Measurements from ENCODE around the gene TMCC1.
"Not testable (repeated sequence)": the region's sequence is repeated elsewhere in the genome, so short reads cannot be mapped to it uniquely, and the experiment has no call there.

TMCC1 gene

GRCh38 chr3:129687586-129688125 is 205.9 kb downstream of the TMCC1 start:
- TF ChIP-seq CTCF (IDR thresholded peaks at IDR 0.05) (no peak), ZFX (IDR thresholded peaks at IDR 0.05; ENCODE audit: borderline replicate concordance) (no peak)
- H3K27ac ChIP-seq: peak overlapping the region; percentile 45

GRCh38 chr3:129686941-129687340 is 206.6 kb downstream of the TMCC1 start:
- TF ChIP-seq ZFX (IDR thresholded peaks at IDR 0.05; ENCODE audit: borderline replicate concordance): no peak
- no peak for TF ChIP-seq CTCF (IDR thresholded peaks at IDR 0.05)
- H3K27ac ChIP-seq: no peak overlapping the region

GRCh38 chr3:129684270-129684669 is 209.2 kb downstream of the TMCC1 start:
- TF ChIP-seq CTCF (IDR thresholded peaks at IDR 0.05) (no peak), ZFX (IDR thresholded peaks at IDR 0.05; ENCODE audit: borderline replicate concordance) (no peak)
- no peak overlapping the region for H3K27ac ChIP-seq

GRCh38 chr3:129683201-129683600 is 210.3 kb downstream of the TMCC1 start:
- TF ChIP-seq CTCF (IDR thresholded peaks at IDR 0.05) (no peak), ZFX (IDR thresholded peaks at IDR 0.05; ENCODE audit: borderline replicate concordance) (no peak)
- H3K27ac ChIP-seq: no peak overlapping the region

GRCh38 chr3:129676985-129677384 is 216.5 kb downstream of the TMCC1 start:
- TF ChIP-seq CTCF (IDR thresholded peaks at IDR 0.05) (no peak), ZFX (IDR thresholded peaks at IDR 0.05; ENCODE audit: borderline replicate concordance) (no peak)
- H3K27ac ChIP-seq: no peak overlapping the region

- H3K27ac ChIP-seq: not testable (repeated sequence)
Observed at GRCh38 chr3:129674798-129675123, 218.8 kb downstream of the TMCC1 start.

GRCh38 chr3:129673897-129674797 is 219.4 kb downstream of the TMCC1 start:
- H3K27ac ChIP-seq: peak overlapping the region; percentile 20
- TF ChIP-seq ZFX (IDR thresholded peaks at IDR 0.05; ENCODE audit: borderline replicate concordance) (no peak), CTCF (IDR thresholded peaks at IDR 0.05) (no peak)

All from 22Rv1 (cell line).